Hepatic stellate cell (primary cell): ENCODE results near the gene MPIG6B.
"Not testable (repeated sequence)": the region's sequence is repeated elsewhere in the genome, so short reads cannot be mapped to it uniquely, and the experiment has no call there.

Experiments used
- DNase-seq: peaks from one replicate; pipeline ENCODE4 v3.0.0; 2011; ENCODE audit warnings: low spot score

The MPIG6B gene

DNA sequence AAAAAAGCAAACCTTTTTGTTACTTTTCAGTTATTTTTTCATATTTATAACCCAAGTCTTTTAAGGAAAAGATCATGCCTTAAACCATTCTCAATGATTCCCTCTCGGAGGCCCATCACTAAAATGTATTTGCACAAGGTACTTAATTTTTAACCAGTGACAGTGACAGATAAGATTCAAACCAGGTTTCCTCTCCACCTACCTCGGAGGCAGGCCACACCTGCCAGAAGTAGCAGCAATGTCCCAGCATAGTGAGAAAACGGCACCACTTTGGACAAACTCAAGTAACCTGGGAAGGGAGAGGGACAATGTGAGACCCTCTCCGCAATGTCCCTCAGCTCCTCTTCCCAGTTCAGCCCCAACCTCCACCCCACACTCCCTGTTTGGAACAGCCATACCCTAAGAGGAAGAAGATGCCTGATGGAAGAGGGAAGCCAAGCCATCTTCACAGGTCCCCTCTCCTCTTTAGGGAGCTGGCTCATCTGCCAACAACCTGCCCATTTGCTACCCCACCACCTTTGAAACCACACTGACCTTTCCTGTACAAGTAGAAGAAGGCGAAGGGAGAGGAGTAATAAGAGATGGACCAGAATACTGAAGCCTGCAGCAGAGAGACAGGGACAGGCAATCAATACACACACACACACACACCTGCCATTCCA, 22.3 kb upstream of the MPIG6B start:
- DNase-seq = no peak

GRCh38 chr6:31701666-31702404, 21.3 kb upstream of the MPIG6B start:
- peak; percentile 70 for DNase-seq

- DNase-seq = no peak
These were observed 20.8 kb upstream of the MPIG6B start for GRCh38 chr6:31702405-31702818.

DNA sequence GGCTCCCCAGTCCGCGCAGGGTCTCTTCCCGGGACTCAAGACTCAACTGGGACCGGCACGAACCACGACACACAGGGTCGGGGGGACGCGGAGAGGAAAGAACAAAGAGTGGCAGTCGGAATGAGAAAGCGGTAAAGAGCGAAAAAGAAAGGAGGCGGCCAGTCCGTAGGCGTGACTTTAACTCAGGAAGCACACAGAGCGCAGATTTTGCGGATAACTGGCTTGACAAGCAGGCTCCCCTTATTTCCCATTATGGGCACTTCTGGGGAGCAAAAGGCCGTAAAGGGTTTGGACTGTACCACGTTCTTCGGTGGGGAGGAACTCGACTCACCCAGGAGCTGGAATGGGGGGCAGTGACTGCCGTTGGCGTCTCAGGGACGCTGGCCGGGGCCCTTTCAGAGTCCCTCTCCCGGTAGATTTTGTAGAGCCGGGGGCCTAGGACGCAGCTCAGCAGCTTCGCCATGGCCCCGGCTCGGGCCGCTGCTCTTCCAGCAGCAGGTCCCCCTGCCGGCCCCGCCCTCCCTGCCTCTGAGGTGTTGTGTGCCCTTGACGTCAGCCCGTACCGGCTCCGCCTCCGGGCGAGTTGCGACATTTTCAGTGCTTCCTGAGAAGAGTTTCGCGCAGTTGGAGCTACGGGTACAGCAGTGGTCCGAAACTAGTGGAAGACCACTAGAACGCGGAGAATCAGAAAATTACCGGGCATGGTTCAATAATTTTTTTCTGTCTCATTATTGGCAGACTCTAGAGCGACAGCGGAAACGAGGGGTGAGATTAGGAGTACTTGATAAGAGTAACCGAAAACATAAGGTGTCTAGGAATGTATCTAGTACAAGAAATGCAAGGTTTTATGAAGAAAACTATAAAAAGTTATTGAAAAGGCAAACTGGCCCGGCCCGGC, 20.1 kb upstream of the MPIG6B start, which contains the start of gene ABHD16A:
Gene ABHD16A, minus strand, starts transcription at position 506 of the 898 bp plus-strand sequence. Its CDS starts 43 bp downstream, at position 463.
- DNase-seq = peak; percentile 99

GRCh38 chr6:31705931-31706330, 17.2 kb upstream of the MPIG6B start:
- DNase-seq = no peak

GRCh38 chr6:31706599-31706998, 16.6 kb upstream of the MPIG6B start, which contains the start of gene LY6G6F:
Gene LY6G6F, plus strand, starts transcription at chr6:31706866. Its CDS starts 41 bp downstream, at chr6:31706907.
- no peak for DNase-seq

DNA sequence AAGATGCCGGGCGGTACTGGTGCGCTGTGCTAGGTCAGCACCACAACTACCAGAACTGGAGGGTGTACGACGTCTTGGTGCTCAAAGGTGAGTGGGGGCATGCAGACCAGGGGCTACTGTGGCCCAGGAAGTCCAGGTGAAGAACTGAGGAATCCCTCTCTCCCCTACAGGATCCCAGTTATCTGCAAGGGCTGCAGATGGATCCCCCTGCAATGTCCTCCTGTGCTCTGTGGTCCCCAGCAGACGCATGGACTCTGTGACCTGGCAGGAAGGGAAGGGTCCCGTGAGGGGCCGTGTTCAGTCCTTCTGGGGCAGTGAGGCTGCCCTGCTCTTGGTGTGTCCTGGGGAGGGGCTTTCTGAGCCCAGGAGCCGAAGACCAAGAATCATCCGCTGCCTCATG, 15.5 kb upstream of the MPIG6B start:
- DNase-seq = no peak

DNA sequence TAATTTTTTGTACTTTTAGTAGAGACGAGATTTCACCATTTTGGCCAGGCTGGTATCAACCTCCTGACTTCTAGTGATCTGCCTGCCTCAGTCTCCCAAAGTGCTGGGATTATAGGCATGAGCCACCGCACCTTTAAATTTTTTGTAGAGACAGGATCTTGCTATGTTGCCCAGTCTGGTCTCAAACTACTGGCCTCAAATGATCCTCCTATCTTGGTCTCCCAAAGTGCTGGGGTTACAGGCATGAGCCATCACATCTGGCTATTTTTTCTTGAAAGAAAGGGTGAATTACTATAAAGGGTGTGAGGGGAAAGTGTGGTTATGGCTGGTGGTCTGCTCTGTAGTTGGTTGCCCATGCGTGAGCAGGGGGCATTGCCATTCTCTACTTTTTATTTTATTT, 14.9 kb upstream of the MPIG6B start:
- DNase-seq = no peak

GRCh38 chr6:31709157-31709556, 14.0 kb upstream of the MPIG6B start:
- not testable (repeated sequence) for DNase-seq

DNA sequence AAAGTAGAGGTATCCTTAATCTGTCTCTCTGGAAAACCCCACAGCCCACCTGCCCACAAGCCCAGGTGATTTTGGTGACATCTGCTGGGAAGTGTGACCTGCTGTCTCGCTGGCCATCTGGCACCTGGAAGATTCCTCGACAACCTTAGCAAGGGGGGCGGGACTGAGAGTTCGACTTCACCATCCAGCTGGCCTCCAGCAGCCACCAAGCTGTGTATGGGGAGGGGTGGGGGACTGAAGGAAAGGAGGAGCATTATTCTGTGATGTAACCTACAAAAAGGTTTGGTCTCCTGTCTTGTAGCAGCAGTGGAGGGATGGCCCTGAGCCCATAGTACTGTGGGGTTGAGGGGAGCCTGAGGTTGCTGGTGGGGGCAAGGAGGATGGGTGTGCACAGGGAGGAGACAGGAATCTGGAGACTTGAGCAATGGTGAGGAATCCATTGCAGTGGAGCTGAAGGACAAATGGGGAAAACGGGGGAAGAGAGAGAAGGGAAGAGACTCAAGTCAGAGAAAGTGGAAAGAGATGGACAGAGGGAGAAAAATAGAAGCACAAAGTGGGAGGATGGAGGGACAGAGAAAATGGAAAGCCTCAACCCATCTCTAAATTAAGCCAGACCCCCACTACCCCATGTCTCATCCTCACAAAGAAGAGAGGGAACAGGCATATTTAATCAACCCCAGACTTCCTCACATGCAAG, 12.5 kb upstream of the MPIG6B start:
- no peak for DNase-seq

- DNase-seq = no peak
These were observed 11.9 kb upstream of the MPIG6B start for GRCh38 chr6:31711233-31711632.

GRCh38 chr6:31712296-31712695, 10.9 kb upstream of the MPIG6B start:
- DNase-seq = no peak

DNA sequence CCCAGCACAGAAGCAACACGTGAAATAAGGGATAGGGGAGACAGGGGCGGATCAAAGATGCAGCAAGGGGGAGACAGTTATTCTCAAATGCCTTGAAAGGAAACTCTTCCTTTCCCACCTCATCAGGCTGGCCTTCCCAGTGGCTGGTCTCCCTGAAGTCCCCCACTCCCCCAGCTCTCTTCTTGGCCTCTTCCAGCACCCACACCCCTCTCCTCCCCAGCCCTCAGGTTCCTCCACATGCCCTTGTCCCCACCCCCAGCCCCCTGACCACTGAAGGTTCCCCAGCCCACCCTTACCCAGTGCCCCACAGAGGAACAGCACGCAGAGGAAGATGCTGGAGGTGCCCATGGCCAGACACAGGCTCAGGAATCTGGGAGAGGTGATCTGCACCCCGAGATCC, 9.7 kb upstream of the MPIG6B start:
- DNase-seq = no peak

- DNase-seq = no peak
These were observed 9.0 kb upstream of the MPIG6B start for GRCh38 chr6:31713991-31714684.

DNA sequence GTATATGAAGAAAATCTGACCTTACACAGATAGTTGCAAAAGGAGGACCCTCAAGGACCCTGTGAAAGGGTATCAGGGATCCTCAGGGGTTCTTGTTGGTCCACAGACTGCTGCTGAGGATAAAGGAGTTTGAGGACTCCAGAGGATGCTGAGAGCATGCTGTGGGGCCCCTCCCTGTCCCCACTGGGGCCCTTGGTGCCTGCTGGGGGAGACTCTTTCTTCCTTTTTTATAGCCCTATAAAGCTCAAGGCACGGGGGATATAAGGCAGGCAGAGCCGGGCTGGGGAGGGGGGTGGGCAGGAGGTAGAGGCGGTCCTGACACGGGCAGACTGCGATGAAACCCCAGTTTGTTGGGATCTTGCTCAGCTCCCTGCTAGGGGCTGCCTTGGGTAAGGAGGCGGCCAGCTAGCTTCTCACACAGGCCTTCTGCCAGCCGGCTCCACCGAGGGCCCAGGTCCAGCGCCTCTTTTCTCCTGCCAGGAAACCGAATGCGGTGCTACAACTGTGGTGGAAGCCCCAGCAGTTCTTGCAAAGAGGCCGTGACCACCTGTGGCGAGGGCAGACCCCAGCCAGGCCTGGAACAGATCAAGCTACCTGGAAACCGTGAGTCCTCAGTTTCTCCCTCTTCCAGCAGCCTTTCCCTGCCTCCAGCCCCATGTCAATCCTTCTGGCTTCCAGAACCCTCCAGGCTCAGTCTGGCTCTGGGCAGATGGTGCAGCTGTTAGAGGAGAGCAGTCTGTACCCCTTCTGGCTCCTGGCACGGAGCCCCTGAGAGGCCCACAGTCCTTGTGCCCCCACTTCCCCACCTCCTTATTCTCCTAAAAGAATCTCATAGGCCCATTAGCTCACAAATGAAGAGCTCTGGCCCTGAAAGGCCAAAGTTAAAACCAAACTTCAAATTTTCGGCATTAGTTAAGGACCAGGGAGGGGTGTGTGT, 7.9 kb upstream of the MPIG6B start, which contains the start of gene LY6G6D:
Gene LY6G6D, plus strand, starts transcription at position 327 of the 937 bp plus-strand sequence. Its CDS starts 8 bp downstream, at position 335.
- DNase-seq = no peak

- no peak for DNase-seq
These were observed 5.5 kb upstream of the MPIG6B start for GRCh38 chr6:31717499-31718222.

- no peak for DNase-seq
These were observed 4.9 kb upstream of the MPIG6B start for GRCh38 chr6:31718265-31718664.

DNA sequence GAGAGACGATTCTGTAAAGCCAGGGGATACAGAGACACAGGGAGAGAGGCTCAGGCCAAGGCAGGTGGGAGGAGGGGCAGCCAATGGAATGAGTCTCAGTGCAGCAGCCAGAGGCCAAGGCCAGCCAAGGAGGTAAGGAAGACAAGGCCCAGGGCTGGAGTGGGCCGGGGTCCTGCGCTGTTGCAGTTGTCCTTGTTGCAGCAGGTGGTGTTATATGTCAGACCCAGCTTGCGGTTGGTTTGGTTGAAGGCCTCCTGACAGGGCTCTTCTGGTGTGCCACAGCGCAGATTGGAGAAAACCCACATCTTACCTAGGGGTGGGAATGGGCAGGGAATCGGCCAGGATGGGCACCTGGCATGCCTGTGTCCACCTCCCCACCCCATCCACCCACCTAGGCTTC, 4.2 kb upstream of the MPIG6B start:
- no peak for DNase-seq

DNA sequence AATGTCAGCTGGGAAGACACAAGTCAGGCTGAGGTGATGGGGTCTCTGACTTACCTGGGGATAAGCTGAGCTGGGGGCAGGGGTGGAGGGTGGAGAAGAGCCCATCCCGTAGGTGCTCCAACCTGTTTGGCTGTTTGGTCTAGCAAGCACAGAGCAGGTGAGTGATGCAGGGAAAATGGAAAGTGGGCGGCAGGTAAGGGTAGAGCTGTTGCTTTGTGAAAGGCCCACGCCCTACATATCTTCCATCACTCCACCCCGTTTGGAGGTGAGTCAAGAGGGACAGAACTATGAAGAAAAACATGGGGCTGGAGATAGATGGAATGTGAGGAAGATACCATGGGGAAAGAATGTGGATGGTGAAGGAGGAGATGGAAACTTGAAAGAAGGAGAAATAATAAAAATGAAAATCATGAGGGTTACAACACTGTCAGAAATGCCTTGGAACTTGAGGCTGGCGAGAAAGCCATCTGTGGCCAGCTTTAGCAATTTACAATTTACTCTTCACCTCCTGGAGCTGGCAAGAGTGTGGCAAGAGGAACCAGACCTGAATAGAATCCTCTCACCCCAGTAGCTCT, 2.9 kb upstream of the MPIG6B start:
- no peak for DNase-seq
